ENCODE measurements around the gene SCIMP. TPM values are rescaled to one million over a fixed set of nuclear protein-coding genes. Genes with fewer than 3 reads are reported as not detected.

Gene SCIMP
- total and polyA plus RNA-seq, 2 donors (not counting 1 experiment from before 2014, with no cell fraction given): 87.4 to 98.5 TPM

GRCh38 chr17:5181509-5182305 is 53.0 kb downstream of the SCIMP start:
- ATAC-seq (ENCODE audit: low read depth): no peak
- no CpG with 5 or more reads among the region's 10 CpGs for WGBS (ENCODE audit: insufficient coverage)
- H3K4me3 Mint-ChIP-seq: no peak overlapping the region

More at GRCh38 chr17:5181509-5182305, 53.0 kb downstream of the SCIMP start:
- Histone ChIP-seq H3K27me3 (replicated peaks in 1 of 4; ENCODE audit: control extremely low read depth in 1 of 4, control insufficient read depth in 3 of 4, insufficient read depth in 4 of 4, low read length in 3 of 4) (no peaks in the 10 kb centered on the region), H4K20me1 (ENCODE audit: control insufficient read depth, insufficient read depth, low read length, poor library complexity, severe bottlenecking) (no peaks in the 10 kb centered on the region), H3K36me3 (replicated peaks in 1 of 2; ENCODE audit: control extremely low read depth in 1 of 2, control insufficient read depth in 1 of 2, extremely low read depth in 1 of 2, insufficient read depth in 2 of 2, low read length in 1 of 2) (peaks cover 4 to 15% of the 10 kb centered on the region in 2 experiments), H3K27ac (ENCODE audit: low read length in 2 of 2) (no peak overlapping the region), H3K4me2 (replicated peaks; ENCODE audit: low read depth, low read length, poor library complexity, severe bottlenecking) (no peak overlapping the region), H3K4me1 (ENCODE audit: control insufficient read depth in 2 of 2, insufficient read depth in 2 of 2, low read length in 2 of 2) (no peaks in the 10 kb centered on the region), H3K9me3 (ENCODE audit: control extremely low read depth in 1 of 3, control insufficient read depth in 2 of 3, insufficient read depth in 1 of 3, low read length in 2 of 3) (peaks cover 27 to 84% (median 66%) of the 10 kb centered on the region in 3 donors), H2AFZ (ENCODE audit: insufficient read depth, low read depth, low read length, poor library complexity, severe bottlenecking) (no peak overlapping the region), H3K79me2 (ENCODE audit: control insufficient read depth, insufficient read depth, low read length) (no peaks in the 10 kb centered on the region), H3K9ac (ENCODE audit: low read length) (no peak overlapping the region), H3K4me3 (ENCODE audit: control extremely low read depth in 1 of 5, extremely low read depth in 1 of 5, insufficient read depth in 1 of 5, low read depth in 2 of 5, low read length in 4 of 5) (peak overlapping the region in 1 of 5 experiments; percentile 13)
- ChIA-PET POLR2A (interaction anchor here (0.6 kb wide), 1 partner anchor 83 kb away, joined by 5 read pairs; no protein-coding TSS in a partner anchor), CTCF (interaction anchor here (0.6 to 2.1 kb wide), 3 partner anchors 10 to 102 kb away, joined by 3 to 8 read pairs (median 3); partner anchors contain the start of gene ZNF594)
- peaks cover 19% of the 10 kb centered on the region for H3K9me3 Mint-ChIP-seq (ENCODE audit: insufficient read depth)
- TF ChIP-seq EZH2 (IDR thresholded peaks at IDR 0.05; ENCODE audit: borderline replicate concordance, insufficient read depth, low read depth, low read length, poor library complexity, severe bottlenecking) (no peak), CTCF (IDR thresholded peaks at IDR 0.05) (no peak)
- intact Hi-C loops (cut with micrococcal nuclease): no loop called here
- no peaks in the 10 kb centered on the region for H3K27me3 Mint-ChIP-seq
- DNase-seq: peak; percentile 13
- H3K27ac Mint-ChIP-seq: no peak overlapping the region
- no peaks in the 10 kb centered on the region for H3K4me1 Mint-ChIP-seq
